ENCODE data around the gene SEC14L1. TPM values are rescaled to one million over a fixed set of nuclear protein-coding genes. Genes with fewer than 3 reads are reported as not detected.

The SEC14L1 gene
- total RNA-seq, 1 experiment from 2014 or later: 58.6 TPM

DNA sequence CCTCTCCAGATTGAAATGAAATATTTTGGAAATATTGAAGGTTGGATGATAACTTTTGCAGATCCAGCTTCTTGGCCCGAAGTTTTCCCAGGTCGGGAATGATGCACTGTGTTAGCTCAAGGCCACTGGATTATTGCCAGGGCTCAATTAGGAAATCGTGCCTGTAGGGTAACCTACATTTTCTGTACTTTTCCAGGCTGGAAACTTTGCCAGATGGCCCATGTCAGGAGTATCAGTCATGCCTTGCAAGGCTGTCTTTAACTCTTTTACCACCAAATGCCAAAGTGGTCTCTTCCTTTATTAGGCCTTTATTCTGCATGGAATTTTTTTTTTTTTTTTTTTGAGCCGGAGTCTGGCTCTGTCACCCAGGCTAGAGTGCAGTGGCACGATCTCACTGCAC lies 8.9 kb upstream of the SEC14L1 start:
- no peak overlapping the region for H2BK20ac ChIP-seq (ENCODE audit: low read depth, low read length, poor library complexity, severe bottlenecking)
- no peak overlapping the region for H2AK5ac ChIP-seq (ENCODE audit: insufficient read length, low read length)
- no peak overlapping the region for H4K5ac ChIP-seq (ENCODE audit: insufficient read length, low read depth, low read length)
- no peak overlapping the region for H3K14ac ChIP-seq (ENCODE audit: insufficient read depth, low read length)
- H3K4me2 ChIP-seq (ENCODE audit: insufficient read depth, insufficient read length, low read length): no peak overlapping the region
- no peak overlapping the region for H4K91ac ChIP-seq (ENCODE audit: insufficient read length, low read depth, low read length)
- H3K4ac ChIP-seq (ENCODE audit: low read depth, low read length): no peak overlapping the region
- no peak overlapping the region for H2BK5ac ChIP-seq (ENCODE audit: insufficient read length, low read length)
- H4K8ac ChIP-seq (replicated peaks; ENCODE audit: insufficient read length, low read depth, low read length): no peak overlapping the region
- H3K27me3 ChIP-seq (ENCODE audit: insufficient read depth, low read length): no peaks in the 10 kb centered on the region
- H3K18ac ChIP-seq (ENCODE audit: insufficient read length, low read depth, low read length): no peak overlapping the region
- H3K79me1 ChIP-seq (ENCODE audit: insufficient read depth, low read depth, low read length, poor library complexity, severe bottlenecking): no peaks in the 10 kb centered on the region
- H3K27ac ChIP-seq (ENCODE audit: insufficient read length, low read depth, low read length): no peak overlapping the region
- H3K56ac ChIP-seq (ENCODE audit: insufficient read length, low read depth, low read length): no peak overlapping the region
- Mint-ChIP-seq H3K4me1 (peaks cover 3 to 4% of the 10 kb centered on the region in 2 experiments), H3K9me3 (peaks cover 0 to 3% of the 10 kb centered on the region in 2 experiments; a peak in 2 of 5 replicates), H3K36me3 (ENCODE audit: insufficient read depth in 1 of 3, low read depth in 3 of 3) (peaks cover 0 to 2% (median 0%) of the 10 kb centered on the region in 3 experiments; a peak in 1 of 7 replicates), H3K27ac (no peak overlapping the region), H3K27me3 (ENCODE audit: low read depth) (peaks cover 3% of the 10 kb centered on the region), H3K4me3 (no peak overlapping the region)
- H2BK120ac ChIP-seq (ENCODE audit: low read depth, low read length, poor library complexity, severe bottlenecking): no peak overlapping the region
- H3K9me3 ChIP-seq (ENCODE audit: control insufficient read depth, low read depth, low read length): no peaks in the 10 kb centered on the region
- H3K23ac ChIP-seq (ENCODE audit: insufficient read length, low read depth, low read length): no peak overlapping the region
- H3K79me2 ChIP-seq (ENCODE audit: insufficient read depth, low read length): no peaks in the 10 kb centered on the region
- H3K23me2 ChIP-seq (ENCODE audit: insufficient read length, low read depth, low read length, poor library complexity, severe bottlenecking): no peaks in the 10 kb centered on the region
- H3K9ac ChIP-seq (ENCODE audit: extremely low read depth, insufficient read length, low read length): no peak overlapping the region
- no peak overlapping the region for H2AFZ ChIP-seq (ENCODE audit: low read length)
- TF ChIP-seq, protein P1, sequence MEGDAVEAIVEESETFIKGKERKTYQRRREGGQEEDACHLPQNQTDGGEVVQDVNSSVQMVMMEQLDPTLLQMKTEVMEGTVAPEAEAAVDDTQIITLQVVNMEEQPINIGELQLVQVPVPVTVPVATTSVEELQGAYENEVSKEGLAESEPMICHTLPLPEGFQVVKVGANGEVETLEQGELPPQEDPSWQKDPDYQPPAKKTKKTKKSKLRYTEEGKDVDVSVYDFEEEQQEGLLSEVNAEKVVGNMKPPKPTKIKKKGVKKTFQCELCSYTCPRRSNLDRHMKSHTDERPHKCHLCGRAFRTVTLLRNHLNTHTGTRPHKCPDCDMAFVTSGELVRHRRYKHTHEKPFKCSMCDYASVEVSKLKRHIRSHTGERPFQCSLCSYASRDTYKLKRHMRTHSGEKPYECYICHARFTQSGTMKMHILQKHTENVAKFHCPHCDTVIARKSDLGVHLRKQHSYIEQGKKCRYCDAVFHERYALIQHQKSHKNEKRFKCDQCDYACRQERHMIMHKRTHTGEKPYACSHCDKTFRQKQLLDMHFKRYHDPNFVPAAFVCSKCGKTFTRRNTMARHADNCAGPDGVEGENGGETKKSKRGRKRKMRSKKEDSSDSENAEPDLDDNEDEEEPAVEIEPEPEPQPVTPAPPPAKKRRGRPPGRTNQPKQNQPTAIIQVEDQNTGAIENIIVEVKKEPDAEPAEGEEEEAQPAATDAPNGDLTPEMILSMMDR (conservative IDR thresholded peaks at IDR 0.05): no peak
- H3K4me1 ChIP-seq (ENCODE audit: insufficient read depth, low read length): no peaks in the 10 kb centered on the region
- H4K20me1 ChIP-seq (ENCODE audit: control insufficient read depth, insufficient read depth, insufficient read length): no peaks in the 10 kb centered on the region
- H3T11ph ChIP-seq (ENCODE audit: low read length): no peak overlapping the region
- WGBS (ENCODE audit: extremely low coverage, insufficient read length, low lambda C conversion rate): no CpG with 5 or more reads among the region's 5 CpGs
- DNase-seq: no peak
- no peak overlapping the region for H2BK12ac ChIP-seq (ENCODE audit: insufficient read length, low read depth, low read length)
- H2BK15ac ChIP-seq (ENCODE audit: low read depth, low read length): no peak overlapping the region
